H9 (cell line): ENCODE results near the gene TMEM221. TPM values are rescaled to one million over a fixed set of nuclear protein-coding genes. Genes with fewer than 3 reads are reported as not detected.

ENCODE experiments used
- DNase-seq: peaks from one replicate; pipeline ENCODE4 v3.0.0-alpha.2; 2017
- H2AFZ ChIP-seq: one replicate; pipeline ENCODE4 v1.6.1; 2013; ENCODE audit warnings: mild to moderate bottlenecking, low read length, control low read depth, moderate library complexity
- H2AK5ac ChIP-seq: 2 replicates; pipeline ENCODE4 v1.6.1; 2013; ENCODE audit warnings: low read length, control low read depth, mixed read lengths; ENCODE audit not compliant: insufficient read length
- H2BK120ac ChIP-seq: one replicate; pipeline ENCODE4 v1.6.1; 2013; ENCODE audit warnings: low read depth, mild to moderate bottlenecking, low read length, control low read depth, inconsistent platforms; ENCODE audit not compliant: poor library complexity, severe bottlenecking
- H2BK12ac ChIP-seq: 2 replicates; pipeline ENCODE4 v1.6.1; 2013; ENCODE audit warnings: low read length, control low read depth, mixed read lengths, low read depth; ENCODE audit not compliant: insufficient read length
- H2BK15ac ChIP-seq: 2 replicates; pipeline ENCODE4 v1.6.1; 2013; ENCODE audit warnings: low read depth, low read length, control low read depth
- H2BK20ac ChIP-seq: one replicate; pipeline ENCODE4 v1.6.1; 2013; ENCODE audit warnings: low read depth, mild to moderate bottlenecking, low read length, control low read depth, inconsistent platforms; ENCODE audit not compliant: poor library complexity, severe bottlenecking
- H2BK5ac ChIP-seq: 2 replicates; pipeline ENCODE4 v1.6.1; 2013; ENCODE audit warnings: low read length, control low read depth, mixed read lengths; ENCODE audit not compliant: insufficient read length
- H3K14ac ChIP-seq: 2 replicates; pipeline ENCODE4 v1.6.1; 2013; ENCODE audit warnings: low read length, control low read depth; ENCODE audit not compliant: insufficient read depth
- H3K18ac ChIP-seq: 2 replicates; pipeline ENCODE4 v1.6.1; 2013; ENCODE audit warnings: low read depth, mild to moderate bottlenecking, mixed read lengths, low read length, control low read depth; ENCODE audit not compliant: insufficient read length
- H3K23ac ChIP-seq: 2 replicates; pipeline ENCODE4 v1.6.1; 2013; ENCODE audit warnings: low read length, control low read depth, mixed read lengths, low read depth; ENCODE audit not compliant: insufficient read length
- H3K23me2 ChIP-seq: 2 replicates; pipeline ENCODE4 v1.6.1; 2013; ENCODE audit warnings: low read depth, mild to moderate bottlenecking, mixed read lengths, low read length, control low read depth; ENCODE audit not compliant: insufficient read length, poor library complexity, severe bottlenecking
- H3K27ac ChIP-seq: 2 replicates; pipeline ENCODE4 v1.5.1; 2013; ENCODE audit warnings: low read length, control low read depth, mixed read lengths, low read depth; ENCODE audit not compliant: insufficient read length
- H3K27me3 ChIP-seq: 2 replicates; pipeline ENCODE4 v1.6.1; 2013; ENCODE audit warnings: low read length, control low read depth, inconsistent platforms; ENCODE audit not compliant: insufficient read depth
- H3K4ac ChIP-seq: 2 replicates; pipeline ENCODE4 v1.6.1; 2013; ENCODE audit warnings: low read depth, mild to moderate bottlenecking, control low read depth, inconsistent platforms, low read length, moderate library complexity
- H3K4me1 ChIP-seq: 2 replicates; pipeline ENCODE4 v1.6.1; 2013; ENCODE audit warnings: low read length, control low read depth, inconsistent platforms; ENCODE audit not compliant: insufficient read depth
- H3K4me2 ChIP-seq: 2 replicates; pipeline ENCODE4 v1.6.1; 2013; ENCODE audit warnings: low read length, control low read depth, mixed read lengths; ENCODE audit not compliant: insufficient read length, insufficient read depth
- H3K56ac ChIP-seq: 2 replicates; pipeline ENCODE4 v1.6.1; 2013; ENCODE audit warnings: low read depth, mild to moderate bottlenecking, mixed read lengths, low read length, control low read depth; ENCODE audit not compliant: insufficient read length
- H3K79me1 ChIP-seq: 2 replicates; pipeline ENCODE4 v1.6.1; 2013; ENCODE audit warnings: low read depth, mild to moderate bottlenecking, moderate library complexity, low read length, control low read depth, inconsistent platforms; ENCODE audit not compliant: insufficient read depth, poor library complexity, severe bottlenecking
- H3K79me2 ChIP-seq: 2 replicates; pipeline ENCODE4 v1.6.1; 2013; ENCODE audit warnings: low read length, control low read depth, inconsistent platforms; ENCODE audit not compliant: insufficient read depth
- H3K9ac ChIP-seq: 2 replicates; pipeline ENCODE4 v1.6.1; 2013; ENCODE audit warnings: low read length, control low read depth, mixed read lengths; ENCODE audit not compliant: insufficient read length; ENCODE audit errors: extremely low read depth
- H3K9me3 ChIP-seq: one replicate; pipeline ENCODE4 v1.6.1; 2013; ENCODE audit warnings: low read depth, low read length, inconsistent platforms; ENCODE audit not compliant: control insufficient read depth
- H3T11ph ChIP-seq: one replicate; pipeline ENCODE4 v1.6.1; 2013; ENCODE audit warnings: mild to moderate bottlenecking, low read length, control low read depth, inconsistent platforms
- H4K20me1 ChIP-seq: one replicate; pipeline ENCODE4 v1.6.1; 2013; ENCODE audit not compliant: control insufficient read depth, insufficient read length, insufficient read depth
- H4K5ac ChIP-seq: 2 replicates; pipeline ENCODE4 v1.6.1; 2013; ENCODE audit warnings: low read depth, mild to moderate bottlenecking, mixed read lengths, low read length, control low read depth; ENCODE audit not compliant: insufficient read length
- H4K8ac ChIP-seq: replicated peaks from 2 replicates; pipeline ENCODE4 v1.6.1; 2013; ENCODE audit warnings: low read length, control low read depth, mixed read lengths, low read depth; ENCODE audit not compliant: insufficient read length
- H4K91ac ChIP-seq: 2 replicates; pipeline ENCODE4 v1.6.1; 2013; ENCODE audit warnings: low read depth, mild to moderate bottlenecking, moderate library complexity, mixed read lengths, low read length, control low read depth; ENCODE audit not compliant: insufficient read length
- H3K27ac Mint-ChIP-seq, 3 experiments: 2 replicates in 2 of 3; 3 replicates in 1 of 3; pipeline ENCODE4 v1.8.0; 2020 to 2021; ENCODE audit warnings: mixed read lengths in 3 of 3, mild to moderate bottlenecking in 1 of 3, moderate library complexity in 1 of 3
- H3K27me3 Mint-ChIP-seq: 2 replicates; pipeline ENCODE4 v1.8.0; 2021; ENCODE audit warnings: low read depth, mild to moderate bottlenecking, moderate library complexity, mixed read lengths
- H3K36me3 Mint-ChIP-seq, 3 experiments: 2 replicates in 2 of 3; 3 replicates in 1 of 3; pipeline ENCODE4 v1.8.0; 2020 to 2021; ENCODE audit warnings: low read depth in 3 of 3, mixed read lengths in 3 of 3; ENCODE audit not compliant: insufficient read depth in 1 of 3
- H3K4me1 Mint-ChIP-seq, 2 experiments: 2 replicates each; pipeline ENCODE4 v1.8.0; 2020; ENCODE audit warnings: mixed read lengths in 2 of 2
- H3K4me3 Mint-ChIP-seq, 2 experiments: 2 replicates in 1 of 2; 3 replicates in 1 of 2; pipeline ENCODE4 v1.8.0; 2020 to 2021; ENCODE audit warnings: mild to moderate bottlenecking in 2 of 2, mixed read lengths in 2 of 2, moderate library complexity in 1 of 2
- H3K9me3 Mint-ChIP-seq, 2 experiments: 2 replicates in 1 of 2; 3 replicates in 1 of 2; pipeline ENCODE4 v1.8.0; 2020; ENCODE audit warnings: mild to moderate bottlenecking in 2 of 2, mixed read lengths in 2 of 2, moderate library complexity in 1 of 2
- WGBS: extraction: QIAGEN DNeasy Blood & Tissue Kit; methylation state at CpG from one replicate; pipeline ENCODE4 v1.1.7; 2013; ENCODE audit warnings: missing lambda C conversion rate, low lambda C conversion rate, mixed read lengths; ENCODE audit not compliant: insufficient read length; ENCODE audit errors: extremely low coverage; 5-methylcytosine and 5-hydroxymethylcytosine counted together
- total RNA-seq: library from RNA; stranded (reverse); gene quantifications from 2 replicates; pipeline ENCODE4 v1.2.1, GENCODE V29; 2021
- TF ChIP-seq, protein P1 (sequence below): fragments of 200-600 bp; sonication (generic); conservative IDR thresholded peaks from 3 replicates; pipeline ENCODE4 v1.8.0; 2021; ENCODE audit warnings: antibody characterized with exemption, mild to moderate bottlenecking

TMEM221 gene
- total RNA-seq, 1 experiment from 2014 or later: 1.4 TPM

DNA sequence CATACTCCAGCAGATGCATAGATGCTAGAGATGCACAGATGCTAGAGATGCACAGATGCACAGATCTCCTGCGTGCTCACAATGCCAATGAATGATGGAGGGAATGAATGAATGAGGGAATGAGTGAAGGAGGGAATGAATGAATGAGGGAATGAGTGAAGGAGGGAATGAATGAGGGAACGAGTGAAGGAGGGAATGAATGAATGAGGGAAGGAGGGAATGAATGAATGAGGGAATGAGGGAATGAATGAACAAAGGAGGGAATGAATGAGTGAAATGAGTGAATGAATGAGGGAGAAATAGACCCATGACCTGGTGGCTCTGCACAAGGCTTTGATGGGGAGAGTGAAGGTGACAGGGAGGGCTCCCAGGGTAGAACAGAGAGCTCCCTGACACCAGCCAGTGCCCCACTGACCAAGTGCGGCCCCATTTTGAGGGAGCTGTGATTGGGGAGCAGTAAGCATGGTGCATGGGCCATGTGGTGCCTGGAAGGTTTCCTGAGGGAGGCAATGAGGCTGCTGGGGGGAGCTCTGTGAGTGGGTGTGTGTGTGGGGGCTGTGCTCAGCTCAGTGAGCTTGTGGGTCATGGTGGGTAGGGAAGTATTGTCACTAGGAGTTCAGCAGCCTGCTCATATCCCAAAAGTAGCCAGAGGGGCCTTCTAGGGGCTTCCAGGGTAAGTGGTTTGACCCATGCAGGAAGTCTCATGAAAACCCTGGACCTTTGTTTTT is 34.6 kb upstream of the TMEM221 start:
- Mint-ChIP-seq H3K36me3 (no peaks in the 10 kb centered on the region; a peak in 1 of 7 replicates), H3K27me3 (peaks cover 2% of the 10 kb centered on the region)
- no peak overlapping the region for H3K4ac ChIP-seq

More for the DNA sequence above, 34.6 kb upstream of the TMEM221 start:
- H3K79me2 ChIP-seq: no peaks in the 10 kb centered on the region
- Mint-ChIP-seq H3K4me1 (peaks cover 8 to 21% of the 10 kb centered on the region in 2 experiments), H3K9me3 (no peaks in the 10 kb centered on the region; a peak in 1 of 5 replicates), H3K4me3 (no peak overlapping the region), H3K27ac (no peak overlapping the region; a peak in 1 of 7 replicates)
- H4K91ac ChIP-seq: no peak overlapping the region
- H2BK5ac ChIP-seq: no peak overlapping the region
- no peak for DNase-seq
- H3T11ph ChIP-seq: no peak overlapping the region
- H2BK20ac ChIP-seq: no peak overlapping the region
- no peaks in the 10 kb centered on the region for H4K20me1 ChIP-seq
- H2AFZ ChIP-seq: no peak overlapping the region
- H3K4me1 ChIP-seq: no peaks in the 10 kb centered on the region
- no peak overlapping the region for H3K23ac ChIP-seq
- H3K56ac ChIP-seq: no peak overlapping the region
- H4K5ac ChIP-seq: no peak overlapping the region
- H3K27me3 ChIP-seq: no peaks in the 10 kb centered on the region
- peaks cover 2% of the 10 kb centered on the region for H3K23me2 ChIP-seq
- no peak overlapping the region for H2AK5ac ChIP-seq
- H2BK15ac ChIP-seq: no peak overlapping the region
- H3K9ac ChIP-seq: no peak overlapping the region
- TF ChIP-seq, protein P1, sequence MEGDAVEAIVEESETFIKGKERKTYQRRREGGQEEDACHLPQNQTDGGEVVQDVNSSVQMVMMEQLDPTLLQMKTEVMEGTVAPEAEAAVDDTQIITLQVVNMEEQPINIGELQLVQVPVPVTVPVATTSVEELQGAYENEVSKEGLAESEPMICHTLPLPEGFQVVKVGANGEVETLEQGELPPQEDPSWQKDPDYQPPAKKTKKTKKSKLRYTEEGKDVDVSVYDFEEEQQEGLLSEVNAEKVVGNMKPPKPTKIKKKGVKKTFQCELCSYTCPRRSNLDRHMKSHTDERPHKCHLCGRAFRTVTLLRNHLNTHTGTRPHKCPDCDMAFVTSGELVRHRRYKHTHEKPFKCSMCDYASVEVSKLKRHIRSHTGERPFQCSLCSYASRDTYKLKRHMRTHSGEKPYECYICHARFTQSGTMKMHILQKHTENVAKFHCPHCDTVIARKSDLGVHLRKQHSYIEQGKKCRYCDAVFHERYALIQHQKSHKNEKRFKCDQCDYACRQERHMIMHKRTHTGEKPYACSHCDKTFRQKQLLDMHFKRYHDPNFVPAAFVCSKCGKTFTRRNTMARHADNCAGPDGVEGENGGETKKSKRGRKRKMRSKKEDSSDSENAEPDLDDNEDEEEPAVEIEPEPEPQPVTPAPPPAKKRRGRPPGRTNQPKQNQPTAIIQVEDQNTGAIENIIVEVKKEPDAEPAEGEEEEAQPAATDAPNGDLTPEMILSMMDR: no peak
- H3K27ac ChIP-seq: no peak overlapping the region
- H2BK12ac ChIP-seq: no peak overlapping the region
- no peak overlapping the region for H3K18ac ChIP-seq
- H3K9me3 ChIP-seq: no peaks in the 10 kb centered on the region
- H3K4me2 ChIP-seq: no peak overlapping the region
- 100% methylated on average over 1 of the region's 3 CpGs for WGBS
- H2BK120ac ChIP-seq: no peak overlapping the region
- no peak overlapping the region for H3K14ac ChIP-seq
- H3K79me1 ChIP-seq: no peaks in the 10 kb centered on the region
- H4K8ac ChIP-seq: no peak overlapping the region
